Suppressor macrophage treated with lipopolysaccharide for 4 hours (primary cell): ENCODE results near the gene CAMK2G.
"Not testable (repeated sequence)": the region's sequence is repeated elsewhere in the genome, so short reads cannot be mapped to it uniquely, and the experiment has no call there.

Experiments
- DNase-seq: peaks from one replicate; pipeline ENCODE4 v3.0.0-alpha.2; 2020

The CAMK2G gene

DNA sequence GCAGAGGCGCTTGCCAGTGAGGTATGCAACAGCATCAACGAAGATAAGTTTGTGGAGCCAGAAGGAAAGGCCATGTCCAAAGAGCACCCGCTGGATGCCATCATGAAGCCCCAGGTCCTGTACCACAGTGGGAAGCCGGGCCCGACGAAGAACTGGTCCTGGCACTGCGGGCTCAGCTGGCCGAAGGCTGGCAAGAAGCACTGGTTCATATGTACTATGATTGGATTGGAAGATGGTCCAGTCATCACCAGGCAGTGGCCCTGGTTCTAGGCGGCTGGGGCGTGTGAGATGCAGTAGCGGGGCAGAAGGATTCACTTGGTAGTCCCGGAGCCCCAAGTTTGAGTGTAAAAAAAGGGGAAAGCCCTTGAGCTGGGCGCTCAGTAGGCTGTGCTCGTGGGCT lies 66.9 kb downstream of the CAMK2G start:
- DNase-seq: no peak

DNA sequence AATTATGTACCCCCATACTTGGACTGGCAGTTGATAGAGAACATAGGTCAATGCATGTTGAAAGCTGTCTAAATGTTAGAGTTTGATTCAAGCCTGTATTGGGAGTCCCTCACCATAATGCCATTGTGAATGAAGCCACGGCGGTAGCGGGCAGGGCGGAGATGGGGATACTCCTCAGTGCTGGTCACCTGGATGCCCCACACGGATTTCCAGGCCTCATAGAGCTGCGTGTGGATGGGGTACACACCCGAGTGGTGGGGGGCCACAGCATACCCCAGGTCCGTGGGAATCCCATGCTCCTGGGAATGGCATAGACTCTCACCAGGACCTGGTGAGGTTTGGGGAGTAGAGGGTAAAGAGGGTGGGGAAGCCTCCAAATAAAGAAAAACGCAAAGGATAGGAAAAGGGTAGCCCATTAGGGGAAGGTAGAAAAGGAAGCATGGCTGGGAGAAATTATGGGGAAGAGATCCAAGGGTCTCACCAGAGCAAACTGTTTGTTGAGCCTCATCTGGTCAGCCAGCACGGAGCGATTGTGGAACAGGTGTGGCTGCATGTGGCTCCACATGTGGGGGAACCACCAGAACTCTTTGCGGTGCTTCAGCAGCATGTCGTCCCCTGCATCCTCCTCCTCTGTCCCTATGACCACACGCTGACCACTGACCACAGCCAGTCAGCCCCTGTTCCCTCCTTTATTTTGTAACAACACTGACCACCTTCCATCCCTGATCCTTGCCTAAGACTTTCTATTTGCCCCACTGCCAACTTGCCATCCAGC lies 68.0 kb downstream of the CAMK2G start:
- no peak for DNase-seq

DNA sequence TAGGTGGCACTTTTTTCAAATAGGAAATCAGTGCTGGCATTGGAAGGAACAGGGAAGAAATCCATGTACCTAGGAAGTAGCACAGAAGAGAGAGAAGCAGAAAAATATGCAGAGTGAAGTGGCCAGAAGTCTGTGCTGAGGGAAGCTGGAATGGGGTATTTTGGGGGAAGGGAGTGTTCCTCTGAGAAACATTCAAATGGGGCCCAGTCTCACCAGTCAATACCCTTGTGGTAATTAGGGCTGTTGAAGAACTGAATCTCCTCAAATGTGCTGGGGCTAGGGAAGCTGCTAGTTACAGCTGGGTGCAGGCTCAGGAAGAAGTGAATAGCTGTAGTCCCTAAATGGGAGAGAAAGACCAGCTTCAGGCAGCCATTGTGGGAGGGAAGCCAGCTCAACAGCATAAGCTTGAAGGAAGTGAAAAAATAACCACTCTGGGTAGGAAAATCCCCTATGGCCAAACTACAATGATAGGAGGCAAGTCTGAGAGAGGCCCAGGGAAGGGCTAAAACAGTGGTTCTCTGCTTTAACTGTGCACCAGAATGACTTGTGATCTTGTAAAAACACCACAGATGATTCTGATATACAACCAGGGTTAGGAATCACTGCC lies 70.6 kb downstream of the CAMK2G start:
- DNase-seq: peak; percentile 68

DNA sequence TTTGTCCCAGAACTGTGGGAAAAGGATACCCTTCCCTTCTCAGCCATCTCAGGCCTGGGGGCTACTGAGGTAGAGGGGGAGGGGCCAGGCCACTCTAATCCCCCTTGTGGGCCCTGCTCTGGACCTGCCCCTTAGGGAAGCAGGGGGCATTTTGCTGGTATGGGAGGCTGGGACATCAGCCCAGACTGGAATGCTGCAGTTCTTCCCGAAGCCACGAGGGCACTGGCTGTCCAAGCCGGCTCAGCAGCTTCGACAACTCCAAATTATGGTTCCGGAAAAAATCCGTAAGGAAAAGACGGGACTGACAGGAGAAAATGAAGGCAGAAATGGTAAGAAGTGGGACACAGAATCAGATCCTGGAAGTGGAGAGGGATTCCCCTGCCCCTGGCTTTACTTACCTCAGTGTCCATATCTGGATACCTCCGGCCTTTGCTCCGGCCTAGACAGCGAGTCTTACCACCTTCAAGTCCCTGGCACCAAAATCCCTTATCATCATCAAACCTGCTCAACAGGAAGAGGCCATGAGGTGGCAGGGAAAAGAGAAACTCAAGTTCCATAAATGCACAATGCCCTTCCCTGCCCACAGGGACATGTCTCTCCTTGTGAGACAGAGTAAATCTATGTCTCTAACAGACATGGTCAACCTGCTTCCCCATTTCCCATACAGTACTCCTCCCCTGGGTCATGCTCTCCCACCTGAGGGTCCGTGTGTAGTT lies 71.9 kb downstream of the CAMK2G start:
- no peak for DNase-seq

DNA sequence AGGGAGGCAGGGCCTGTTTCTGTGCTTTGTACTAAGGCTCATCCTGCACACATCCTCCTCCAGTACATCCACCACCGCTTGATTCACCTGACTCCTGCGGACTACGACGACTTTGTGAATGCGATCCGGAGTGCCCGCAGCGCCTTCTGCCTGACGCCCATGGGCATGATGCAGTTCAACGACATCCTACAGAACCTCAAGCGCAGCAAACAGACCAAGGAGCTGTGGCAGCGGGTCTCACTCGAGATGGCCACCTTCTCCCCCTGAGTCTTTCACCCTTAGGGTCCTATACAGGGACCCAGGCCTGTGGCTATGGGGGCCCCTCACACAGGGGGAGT lies 73.1 kb downstream of the CAMK2G start:
- DNase-seq: no peak

DNA sequence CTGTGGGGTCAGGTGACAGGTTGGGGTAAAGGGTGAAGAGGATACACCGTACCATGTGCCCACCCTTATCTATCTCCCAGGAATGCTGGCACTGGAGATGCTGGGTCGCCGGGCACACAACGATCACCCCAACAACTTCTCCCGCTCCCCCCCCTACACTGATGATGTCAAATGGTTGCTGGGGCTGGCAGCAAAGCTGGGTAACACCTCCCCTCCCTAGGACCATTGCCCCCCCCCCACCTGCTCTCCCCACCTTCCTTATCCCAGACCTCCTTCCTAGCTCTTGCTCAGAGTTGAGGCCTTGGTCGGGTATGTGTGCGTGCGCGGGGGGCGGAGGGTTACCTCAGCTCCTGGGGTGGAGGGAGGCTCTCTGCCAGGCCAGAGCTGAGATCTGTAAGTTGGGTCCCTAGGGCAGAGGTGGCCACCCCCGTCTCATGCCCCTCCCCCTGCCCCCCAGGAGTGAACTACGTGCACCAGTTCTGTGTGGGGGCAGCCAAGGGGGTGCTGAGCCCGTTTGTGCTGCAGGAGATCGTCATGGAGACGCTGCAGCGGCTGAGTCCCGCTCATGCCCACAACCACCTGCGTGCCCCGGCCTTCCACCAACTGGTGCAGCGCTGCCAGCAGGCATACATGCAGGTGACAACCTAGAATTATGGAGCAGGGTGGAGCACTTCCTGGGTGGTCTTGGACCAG lies 73.6 kb downstream of the CAMK2G start:
- no peak for DNase-seq

DNA sequence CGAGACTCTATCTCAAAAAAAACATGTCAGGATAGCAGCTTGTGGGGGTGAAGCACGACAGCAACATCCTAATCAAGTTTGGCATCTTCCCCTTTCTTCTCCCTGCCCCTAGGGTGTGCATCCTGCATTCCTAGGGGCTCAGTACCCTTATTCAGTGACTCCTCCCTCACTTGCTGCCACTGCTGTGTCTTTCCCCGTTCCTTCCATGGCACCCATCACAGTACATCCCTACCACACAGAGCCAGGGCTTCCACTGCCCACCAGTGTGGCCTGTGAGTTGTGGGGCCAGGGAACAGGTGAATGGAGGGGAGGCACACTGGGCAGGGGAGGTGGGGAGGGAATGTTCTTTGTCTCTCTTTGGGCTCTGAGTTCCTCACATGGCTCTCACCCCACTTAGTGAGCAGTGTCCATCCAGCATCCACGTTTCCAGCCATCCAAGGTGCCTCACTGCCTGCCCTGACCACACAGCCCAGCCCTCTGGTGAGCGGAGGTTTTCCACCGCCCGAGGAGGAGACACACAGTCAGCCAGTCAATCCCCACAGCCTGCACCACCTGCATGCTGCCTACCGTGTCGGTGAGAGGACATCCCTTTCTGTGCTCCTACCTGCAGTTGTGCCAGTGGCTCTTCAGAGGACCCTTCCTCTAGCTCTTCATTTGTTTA lies 74.3 kb downstream of the CAMK2G start:
- no peak for DNase-seq

DNA sequence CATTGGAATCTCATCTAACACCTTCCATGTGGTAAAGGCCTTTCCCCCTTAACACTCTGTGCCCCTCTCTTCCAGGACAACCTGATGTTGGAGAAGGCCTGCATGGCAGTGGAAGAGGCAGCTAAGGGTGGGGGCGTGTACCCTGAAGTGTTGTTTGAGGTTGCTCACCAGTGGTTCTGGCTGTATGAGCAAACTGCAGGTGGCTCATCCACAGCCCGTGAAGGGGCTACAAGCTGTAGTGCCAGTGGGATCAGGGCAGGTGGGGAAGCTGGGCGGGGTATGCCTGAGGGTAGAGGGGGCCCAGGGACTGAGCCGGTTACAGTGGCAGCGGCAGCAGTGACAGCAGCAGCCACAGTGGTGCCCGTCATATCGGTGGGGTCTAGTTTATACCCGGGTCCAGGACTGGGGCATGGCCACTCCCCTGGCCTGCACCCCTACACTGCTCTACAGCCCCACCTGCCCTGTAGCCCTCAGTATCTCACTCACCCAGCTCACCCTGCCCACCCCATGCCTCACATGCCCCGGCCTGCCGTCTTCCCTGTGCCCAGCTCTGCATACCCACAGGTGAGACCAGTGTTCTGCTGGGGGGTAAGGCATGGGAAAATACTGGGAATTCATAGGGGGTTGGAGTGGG lies 75.3 kb downstream of the CAMK2G start:
- no peak for DNase-seq

DNA sequence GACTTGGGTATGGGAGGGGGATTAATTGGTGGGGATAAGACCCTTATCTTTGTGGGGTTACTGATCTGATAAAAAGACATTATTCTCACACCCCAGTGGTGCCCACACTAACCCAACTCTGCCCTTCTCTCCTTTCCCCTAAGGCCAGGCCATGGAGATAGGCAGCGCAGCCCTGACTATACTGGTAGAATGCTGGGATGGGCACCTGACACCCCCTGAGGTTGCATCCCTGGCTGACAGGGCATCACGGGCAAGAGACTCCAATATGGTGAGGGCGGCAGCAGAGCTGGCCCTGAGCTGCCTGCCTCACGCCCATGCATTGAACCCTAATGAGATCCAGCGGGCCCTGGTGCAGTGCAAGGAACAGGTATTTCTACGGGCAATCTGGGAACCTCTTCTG lies 76.3 kb downstream of the CAMK2G start:
- no peak for DNase-seq

DNA sequence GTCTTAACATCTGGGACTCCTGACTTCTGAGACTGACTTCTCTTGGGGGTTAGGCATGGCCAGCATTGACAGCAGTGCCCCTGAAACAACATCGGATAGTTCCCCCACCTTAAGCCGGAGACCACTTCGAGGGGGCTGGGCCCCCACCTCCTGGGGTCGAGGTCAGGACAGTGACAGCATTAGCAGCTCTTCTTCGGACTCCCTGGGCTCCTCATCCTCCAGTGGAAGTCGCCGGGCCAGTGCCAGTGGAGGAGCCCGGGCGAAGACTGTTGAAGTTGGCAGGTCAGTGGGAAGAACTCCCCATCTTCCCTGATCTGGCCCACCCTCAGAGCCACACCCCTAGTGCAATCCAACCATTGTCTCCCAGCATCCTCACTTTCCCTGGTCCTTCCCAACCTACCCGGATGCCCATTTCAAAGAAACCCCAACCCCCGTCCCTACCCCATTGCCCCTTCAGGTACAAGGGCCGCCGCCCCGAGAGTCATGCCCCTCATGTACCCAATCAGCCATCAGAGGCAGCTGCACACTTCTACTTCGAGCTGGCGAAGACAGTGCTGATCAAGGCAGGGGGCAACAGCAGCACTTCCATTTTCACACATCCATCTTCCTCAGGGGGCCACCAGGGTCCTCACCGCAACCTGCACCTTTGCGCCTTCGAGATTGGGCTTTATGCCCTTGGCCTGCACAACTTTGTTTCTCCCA lies 76.9 kb downstream of the CAMK2G start:
- DNase-seq: no peak

DNA sequence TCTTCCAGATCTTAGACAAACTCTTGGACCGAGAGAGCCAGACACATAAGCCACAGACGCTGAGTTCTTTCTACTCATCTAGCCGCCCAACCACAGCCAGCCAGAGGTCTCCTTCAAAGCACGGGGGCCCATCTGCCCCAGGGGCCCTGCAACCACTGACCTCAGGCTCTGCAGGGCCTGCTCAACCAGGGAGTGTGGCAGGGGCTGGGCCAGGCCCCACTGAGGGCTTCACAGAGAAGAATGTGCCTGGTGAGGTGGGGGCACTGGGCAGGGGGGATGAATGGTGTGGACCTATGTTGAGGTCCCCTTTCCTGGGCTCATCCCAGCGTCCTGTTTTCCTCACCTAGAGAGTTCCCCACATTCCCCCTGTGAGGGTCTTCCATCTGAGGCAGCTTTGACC lies 77.6 kb downstream of the CAMK2G start:
- DNase-seq: no peak

DNA sequence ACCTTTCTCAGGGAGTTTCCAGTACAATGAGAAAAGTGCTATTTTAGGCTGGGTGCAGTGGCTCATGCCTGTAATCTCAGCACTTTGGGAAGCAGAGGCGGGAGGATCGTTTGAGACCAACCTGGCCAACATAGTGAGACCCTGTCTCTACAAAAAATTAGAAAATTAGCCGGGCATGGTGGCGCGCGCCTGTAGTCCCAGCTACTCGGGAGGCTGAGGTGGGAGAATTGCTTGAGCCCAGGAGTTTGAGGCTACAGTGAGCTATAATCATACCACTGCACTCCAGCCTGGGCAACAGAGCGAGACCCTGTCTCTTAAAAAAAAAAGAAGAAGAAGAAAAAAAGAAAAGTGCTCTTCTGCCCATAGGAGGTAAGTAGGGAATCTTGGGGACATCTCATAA lies 78.3 kb downstream of the CAMK2G start:
- not testable (repeated sequence) for DNase-seq

DNA sequence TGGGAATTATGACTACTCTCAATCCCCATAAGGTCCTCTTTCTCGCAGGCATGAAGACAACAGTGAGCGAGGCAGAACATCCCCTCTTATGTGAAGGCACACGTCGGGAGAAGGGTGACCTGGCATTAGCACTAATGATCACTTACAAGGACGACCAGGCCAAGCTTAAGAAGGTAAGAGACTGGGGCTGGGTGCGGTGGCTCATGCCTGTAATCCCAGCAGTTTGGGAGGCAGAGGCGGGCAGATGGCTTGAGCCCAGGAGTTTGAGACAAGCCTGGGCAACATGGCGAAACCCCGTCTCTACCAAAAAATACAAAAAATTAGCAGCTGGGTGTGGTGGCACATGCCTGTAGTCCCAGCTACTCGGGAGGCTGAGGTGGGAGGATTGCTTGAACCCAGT lies 78.9 kb downstream of the CAMK2G start:
- DNase-seq: not testable (repeated sequence)

DNA sequence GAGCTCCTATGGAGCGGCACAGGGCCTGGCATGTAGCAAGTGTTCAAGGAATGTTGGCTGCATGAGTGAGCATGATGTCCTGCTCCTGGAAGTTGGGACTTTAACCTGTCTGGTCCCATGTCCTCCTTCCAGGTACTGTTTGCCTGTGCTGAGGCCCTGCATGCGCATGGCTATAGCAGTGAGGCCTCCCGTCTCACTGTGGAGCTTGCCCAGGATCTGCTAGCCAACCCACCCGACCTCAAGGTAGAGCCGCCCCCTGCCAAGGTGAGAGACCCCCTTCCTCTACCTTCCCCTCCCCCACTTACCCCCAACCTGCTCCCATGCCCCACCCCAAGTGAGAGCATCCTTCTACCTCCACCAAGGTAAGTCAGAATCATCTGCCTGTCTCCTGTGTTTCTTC lies 80.9 kb downstream of the CAMK2G start:
- no peak for DNase-seq

DNA sequence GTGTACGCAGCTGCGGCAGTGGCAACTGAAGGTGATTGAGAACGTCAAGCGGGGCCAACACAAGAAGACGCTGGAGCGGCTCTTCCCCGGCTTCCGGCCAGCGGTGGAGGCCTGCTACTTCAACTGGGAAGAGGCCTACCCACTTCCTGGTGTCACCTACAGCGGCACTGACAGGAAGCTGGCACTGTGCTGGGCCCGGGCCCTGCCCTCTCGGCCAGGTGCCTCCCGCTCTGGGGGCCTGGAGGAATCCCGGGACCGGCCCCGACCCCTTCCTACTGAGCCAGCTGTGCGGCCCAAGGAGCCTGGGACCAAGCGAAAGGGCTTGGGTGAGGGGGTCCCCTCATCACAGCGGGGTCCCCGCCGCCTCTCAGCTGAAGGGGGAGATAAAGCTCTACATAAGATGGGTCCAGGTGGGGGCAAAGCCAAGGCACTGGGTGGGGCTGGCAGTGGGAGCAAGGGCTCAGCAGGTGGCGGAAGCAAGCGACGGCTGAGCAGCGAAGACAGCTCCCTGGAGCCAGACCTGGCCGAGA lies 82.4 kb downstream of the CAMK2G start:
- no peak for DNase-seq

DNA sequence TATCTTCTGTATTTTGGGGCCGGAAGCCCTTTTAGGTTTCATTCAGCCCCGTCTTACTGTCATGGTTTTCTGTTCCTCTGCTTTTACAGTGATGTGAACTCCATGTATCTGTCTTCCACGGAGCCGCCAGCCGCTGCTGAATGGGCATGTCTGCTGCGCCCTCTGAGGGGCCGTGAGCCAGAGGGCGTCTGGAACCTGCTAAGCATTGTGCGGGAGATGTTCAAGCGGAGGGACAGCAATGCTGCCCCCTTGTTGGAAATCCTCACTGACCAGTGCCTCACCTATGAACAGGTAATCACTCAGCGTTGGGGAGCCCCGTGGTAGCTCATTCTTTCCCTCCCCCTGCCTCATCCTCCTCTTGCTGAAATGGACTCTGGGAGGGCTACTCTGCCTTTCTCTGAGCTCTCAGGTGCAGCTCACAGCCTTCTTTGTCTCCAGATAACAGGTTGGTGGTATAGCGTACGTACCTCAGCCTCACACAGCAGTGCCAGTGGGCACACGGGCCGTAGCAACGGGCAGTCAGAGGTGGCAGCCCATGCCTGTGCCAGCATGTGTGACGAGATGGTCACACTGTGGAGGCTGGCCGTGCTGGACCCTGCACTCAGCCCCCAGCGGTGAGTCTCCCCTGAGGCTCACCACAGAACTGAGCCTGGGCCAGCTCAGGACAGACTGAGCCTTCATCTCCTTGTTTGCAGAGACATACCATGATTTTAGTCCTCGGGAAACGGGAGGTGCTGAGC lies 83.3 kb downstream of the CAMK2G start:
- DNase-seq: no peak

DNA sequence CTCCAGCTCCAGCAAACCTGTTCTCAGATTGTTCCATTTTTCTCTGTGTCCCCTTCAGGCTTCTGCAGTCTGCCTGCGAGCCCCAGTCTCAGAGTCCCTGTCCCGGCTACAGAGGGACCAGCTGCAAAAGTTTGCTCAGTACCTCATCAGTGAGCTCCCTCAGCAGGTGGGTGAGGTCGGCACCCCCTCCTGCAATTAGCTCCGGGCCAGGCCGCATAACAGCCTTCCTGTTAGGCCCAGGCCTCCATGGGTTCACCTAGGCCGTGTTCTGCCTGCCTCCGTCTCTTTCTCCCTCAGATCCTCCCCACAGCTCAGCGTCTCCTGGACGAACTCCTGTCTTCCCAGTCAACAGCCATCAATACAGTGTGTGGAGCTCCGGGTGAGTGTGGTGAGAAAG lies 84.7 kb downstream of the CAMK2G start:
- DNase-seq: no peak

DNA sequence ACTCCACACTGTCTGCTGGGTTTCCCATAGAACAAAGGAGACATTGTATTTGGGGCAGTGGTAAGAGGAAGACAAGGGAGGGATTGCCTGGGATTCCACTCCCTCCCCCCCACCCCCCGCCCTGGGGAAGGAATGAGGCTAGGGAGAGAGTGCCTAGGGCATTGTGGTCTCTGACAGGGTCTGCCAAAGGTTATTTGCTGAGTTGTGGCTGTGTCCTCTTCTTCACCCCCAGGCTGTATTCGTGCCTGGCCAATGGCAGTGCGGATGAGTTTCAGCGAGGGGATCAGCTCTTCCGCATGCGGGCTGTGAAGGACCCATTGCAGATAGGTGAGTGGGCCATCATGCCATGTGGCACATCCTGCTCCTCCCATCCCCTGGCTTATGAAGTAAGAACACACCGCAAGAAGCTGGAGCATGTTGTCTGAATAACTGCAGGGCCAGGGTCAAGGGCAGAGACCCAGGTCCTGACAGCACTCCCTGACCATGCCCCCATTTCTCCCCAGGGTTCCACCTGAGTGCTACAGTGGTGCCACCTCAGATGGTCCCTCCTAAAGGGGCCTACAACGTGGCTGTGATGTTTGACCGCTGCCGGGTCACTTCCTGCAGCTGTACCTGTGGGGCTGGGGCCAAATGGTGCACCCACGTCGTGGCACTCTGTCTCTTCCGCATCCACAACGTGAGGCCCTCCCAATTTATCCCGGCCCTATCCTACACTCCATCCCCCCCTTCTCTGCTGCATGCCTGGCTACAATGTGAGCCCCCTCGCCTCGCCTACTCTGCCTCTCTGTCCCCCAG lies 85.3 kb downstream of the CAMK2G start:
- DNase-seq: no peak

DNA sequence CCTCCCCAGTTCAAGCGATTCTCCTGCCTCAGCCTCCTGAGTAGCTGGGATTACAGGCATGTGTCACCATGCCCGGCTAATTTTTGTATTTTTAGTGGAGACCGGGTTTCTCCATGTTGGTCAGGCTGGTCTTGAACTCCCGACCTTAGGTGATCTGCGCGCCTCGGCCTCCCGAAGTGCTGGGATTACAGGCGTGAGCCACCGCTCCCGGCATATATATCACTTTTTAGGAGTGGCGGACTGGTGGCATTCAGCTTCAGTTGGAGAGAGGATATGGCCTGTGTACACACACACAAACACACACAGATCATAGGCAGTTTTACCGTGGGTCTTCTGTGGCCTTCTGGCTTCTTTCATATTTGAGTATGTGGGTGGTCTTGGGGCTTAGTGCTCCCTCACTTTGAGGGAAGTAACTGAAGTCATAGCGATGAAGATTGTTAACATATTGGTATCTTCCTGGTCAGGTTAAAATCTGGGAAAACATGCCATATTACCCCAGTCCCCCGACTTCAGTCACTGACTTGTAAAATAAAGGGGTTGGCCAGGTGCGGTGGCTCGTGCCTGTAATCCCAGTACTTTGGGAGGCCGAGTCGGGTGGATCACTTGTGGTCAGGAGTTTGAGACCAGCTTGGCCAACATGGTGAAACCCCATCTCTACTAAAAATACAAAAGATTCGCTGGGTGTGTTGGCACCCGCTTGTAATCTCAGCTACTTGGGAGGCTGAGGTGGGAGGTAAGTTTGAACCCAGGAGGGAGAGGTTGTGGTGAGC lies 87.1 kb downstream of the CAMK2G start:
- not testable (repeated sequence) for DNase-seq
